ENCODE measurements around the gene RLN3.

The RLN3 gene

GRCh38 chr19:13981021-13981420, 46.9 kb upstream of the RLN3 start:
- TF ChIP-seq CTCF (IDR thresholded peaks at IDR 0.05; ENCODE audit: low read depth, low read length) (no peak), POLR2A (IDR thresholded peaks at IDR 0.05; ENCODE audit: extremely low read depth, insufficient read length) (no peak), MYC (IDR thresholded peaks at IDR 0.05; ENCODE audit: low read depth, low read length) (no peak)
- TF ChIP-seq, protein P1, sequence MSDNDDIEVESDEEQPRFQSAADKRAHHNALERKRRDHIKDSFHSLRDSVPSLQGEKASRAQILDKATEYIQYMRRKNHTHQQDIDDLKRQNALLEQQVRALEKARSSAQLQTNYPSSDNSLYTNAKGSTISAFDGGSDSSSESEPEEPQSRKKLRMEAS (IDR thresholded peaks at IDR 0.05; ENCODE audit: low read depth, low read length): no peak
- DNase-seq (ENCODE audit: low read depth): no peak
- H3K4me3 ChIP-seq (ENCODE audit: low read depth, low read length): no peak overlapping the region

DNA sequence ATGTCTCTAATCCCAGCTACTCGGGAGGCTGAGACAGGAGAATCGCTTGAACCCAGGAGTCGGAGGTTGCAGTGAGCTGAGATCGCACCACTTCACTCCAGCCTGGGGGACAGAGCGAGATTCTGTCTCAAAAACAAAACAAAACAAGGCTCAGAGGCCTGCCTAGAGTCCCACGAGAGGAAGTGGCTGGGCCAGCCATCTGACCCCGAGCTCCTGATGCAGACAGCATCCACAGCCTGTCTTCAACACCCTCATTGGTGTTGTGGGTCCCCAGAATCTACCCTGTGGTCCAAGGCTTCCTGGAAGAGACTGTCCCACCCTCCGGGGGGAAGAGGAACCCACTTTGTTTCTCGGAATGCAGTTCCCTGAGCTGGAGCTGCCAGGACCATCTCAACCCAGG, 46.5 kb upstream of the RLN3 start:
- no peak overlapping the region for H3K4me3 ChIP-seq (ENCODE audit: low read depth, low read length)
- TF ChIP-seq, protein P1 (IDR thresholded peaks at IDR 0.05; ENCODE audit: low read depth, low read length): no peak
- TF ChIP-seq POLR2A (IDR thresholded peaks at IDR 0.05; ENCODE audit: extremely low read depth, insufficient read length) (no peak), MYC (IDR thresholded peaks at IDR 0.05; ENCODE audit: low read depth, low read length) (no peak), CTCF (IDR thresholded peaks at IDR 0.05; ENCODE audit: low read depth, low read length) (no peak)
- no peak for DNase-seq (ENCODE audit: low read depth)

DNA sequence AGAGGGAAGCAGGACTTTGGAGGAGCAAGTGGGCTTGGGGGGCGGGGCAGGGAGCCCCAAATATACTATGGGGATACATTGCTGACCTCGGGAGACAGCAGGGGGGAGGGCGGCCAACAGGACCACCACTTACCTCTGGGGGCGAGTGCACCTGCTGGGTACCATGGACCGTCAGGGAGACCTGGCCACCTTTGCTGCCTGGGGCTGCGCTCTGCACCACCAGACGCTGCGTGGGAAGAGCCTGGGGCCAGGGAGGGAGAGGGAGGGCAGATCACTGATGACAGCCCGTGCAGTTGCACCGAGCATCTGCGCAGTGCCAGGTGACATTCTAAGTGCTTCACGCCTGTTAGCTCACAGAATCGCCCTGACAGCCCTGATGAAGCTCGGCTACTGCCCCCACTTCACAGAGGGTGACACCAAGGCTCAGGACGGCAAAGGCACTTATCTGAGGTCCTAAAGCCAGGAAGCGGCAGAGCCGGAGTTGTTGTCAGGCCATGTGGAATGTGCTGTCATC, 45.9 kb upstream of the RLN3 start:
- TF ChIP-seq, protein P1 (IDR thresholded peaks at IDR 0.05; ENCODE audit: low read depth, low read length): no peak
- no peak for TF ChIP-seq POLR2A (IDR thresholded peaks at IDR 0.05; ENCODE audit: extremely low read depth, insufficient read length)
- TF ChIP-seq CTCF (IDR thresholded peaks at IDR 0.05; ENCODE audit: low read depth, low read length): no peak
- TF ChIP-seq MYC (IDR thresholded peaks at IDR 0.05; ENCODE audit: low read depth, low read length): no peak
- DNase-seq (ENCODE audit: low read depth): no peak
- H3K4me3 ChIP-seq (ENCODE audit: low read depth, low read length): no peak overlapping the region

DNA sequence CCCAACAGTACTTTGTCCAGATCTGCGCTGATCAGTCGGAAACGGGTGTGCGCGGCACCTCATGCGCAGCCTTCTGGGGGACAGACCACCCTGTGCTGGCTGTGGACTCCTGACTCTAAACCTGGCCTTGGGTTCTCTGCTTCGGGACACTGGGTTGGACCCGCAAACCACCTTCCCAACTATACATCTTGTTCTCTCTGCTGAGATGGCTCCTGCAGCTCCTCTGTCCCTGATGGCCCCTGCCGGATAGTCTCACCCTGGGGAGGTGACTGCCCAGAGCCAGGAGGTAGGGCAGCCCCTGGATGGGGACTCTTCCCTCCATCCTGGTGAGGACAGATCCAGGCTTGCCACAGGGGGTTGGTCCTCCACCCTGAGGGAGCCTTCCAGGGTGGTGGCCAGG, 45.2 kb upstream of the RLN3 start:
- no peak overlapping the region for H3K4me3 ChIP-seq (ENCODE audit: low read depth, low read length)
- TF ChIP-seq MYC (IDR thresholded peaks at IDR 0.05; ENCODE audit: low read depth, low read length) (no peak), CTCF (IDR thresholded peaks at IDR 0.05; ENCODE audit: low read depth, low read length) (no peak), POLR2A (IDR thresholded peaks at IDR 0.05; ENCODE audit: extremely low read depth, insufficient read length) (no peak)
- TF ChIP-seq, protein P1 (IDR thresholded peaks at IDR 0.05; ENCODE audit: low read depth, low read length): no peak
- no peak for DNase-seq (ENCODE audit: low read depth)

GRCh38 chr19:13983213-13983889, 44.6 kb upstream of the RLN3 start:
- TF ChIP-seq, protein P1 (IDR thresholded peaks at IDR 0.05; ENCODE audit: low read depth, low read length): no peak
- TF ChIP-seq MYC (IDR thresholded peaks at IDR 0.05; ENCODE audit: low read depth, low read length) (no peak), POLR2A (IDR thresholded peaks at IDR 0.05; ENCODE audit: extremely low read depth, insufficient read length) (no peak), CTCF (IDR thresholded peaks at IDR 0.05; ENCODE audit: low read depth, low read length) (no peak)
- H3K4me3 ChIP-seq (ENCODE audit: low read depth, low read length): no peak overlapping the region
- no peak for DNase-seq (ENCODE audit: low read depth)

All from NB4 (cell line).